22Rv1 (cell line): ENCODE results near the gene XXYLT1.
"Not testable (repeated sequence)": the region's sequence is repeated elsewhere in the genome, so short reads cannot be mapped to it uniquely, and the experiment has no call there.

ENCODE experiments used
- ZFX ChIP-seq: fragments of 450-650 bp; IDR thresholded peaks from 2 replicates; pipeline ENCODE4 v1.6.1; 2017; ENCODE audit warnings: antibody characterized with exemption, borderline replicate concordance
- TF ChIP-seq, protein P1 (sequence below): fragments of 450-650 bp; IDR thresholded peaks from 2 replicates; pipeline ENCODE4 v1.5.1; 2017; ENCODE audit warnings: mild to moderate bottlenecking

- TF ChIP-seq, protein P1, sequence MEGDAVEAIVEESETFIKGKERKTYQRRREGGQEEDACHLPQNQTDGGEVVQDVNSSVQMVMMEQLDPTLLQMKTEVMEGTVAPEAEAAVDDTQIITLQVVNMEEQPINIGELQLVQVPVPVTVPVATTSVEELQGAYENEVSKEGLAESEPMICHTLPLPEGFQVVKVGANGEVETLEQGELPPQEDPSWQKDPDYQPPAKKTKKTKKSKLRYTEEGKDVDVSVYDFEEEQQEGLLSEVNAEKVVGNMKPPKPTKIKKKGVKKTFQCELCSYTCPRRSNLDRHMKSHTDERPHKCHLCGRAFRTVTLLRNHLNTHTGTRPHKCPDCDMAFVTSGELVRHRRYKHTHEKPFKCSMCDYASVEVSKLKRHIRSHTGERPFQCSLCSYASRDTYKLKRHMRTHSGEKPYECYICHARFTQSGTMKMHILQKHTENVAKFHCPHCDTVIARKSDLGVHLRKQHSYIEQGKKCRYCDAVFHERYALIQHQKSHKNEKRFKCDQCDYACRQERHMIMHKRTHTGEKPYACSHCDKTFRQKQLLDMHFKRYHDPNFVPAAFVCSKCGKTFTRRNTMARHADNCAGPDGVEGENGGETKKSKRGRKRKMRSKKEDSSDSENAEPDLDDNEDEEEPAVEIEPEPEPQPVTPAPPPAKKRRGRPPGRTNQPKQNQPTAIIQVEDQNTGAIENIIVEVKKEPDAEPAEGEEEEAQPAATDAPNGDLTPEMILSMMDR, result not testable (repeated sequence)
- not testable (repeated sequence) for TF ChIP-seq ZFX
Measured at GRCh38 chr3:195215576-195215975, 55.4 kb downstream of the XXYLT1 start.
